G401.6 (cell line): ENCODE measurements around the gene ANKHD1.

Source experiments
- FAIRE-seq: peaks from 2 replicates; lab custom pipeline; 2012; peaks lifted over from hg19 to GRCh38; lab: Jason Lieb, UNC

ANKHD1 gene

DNA sequence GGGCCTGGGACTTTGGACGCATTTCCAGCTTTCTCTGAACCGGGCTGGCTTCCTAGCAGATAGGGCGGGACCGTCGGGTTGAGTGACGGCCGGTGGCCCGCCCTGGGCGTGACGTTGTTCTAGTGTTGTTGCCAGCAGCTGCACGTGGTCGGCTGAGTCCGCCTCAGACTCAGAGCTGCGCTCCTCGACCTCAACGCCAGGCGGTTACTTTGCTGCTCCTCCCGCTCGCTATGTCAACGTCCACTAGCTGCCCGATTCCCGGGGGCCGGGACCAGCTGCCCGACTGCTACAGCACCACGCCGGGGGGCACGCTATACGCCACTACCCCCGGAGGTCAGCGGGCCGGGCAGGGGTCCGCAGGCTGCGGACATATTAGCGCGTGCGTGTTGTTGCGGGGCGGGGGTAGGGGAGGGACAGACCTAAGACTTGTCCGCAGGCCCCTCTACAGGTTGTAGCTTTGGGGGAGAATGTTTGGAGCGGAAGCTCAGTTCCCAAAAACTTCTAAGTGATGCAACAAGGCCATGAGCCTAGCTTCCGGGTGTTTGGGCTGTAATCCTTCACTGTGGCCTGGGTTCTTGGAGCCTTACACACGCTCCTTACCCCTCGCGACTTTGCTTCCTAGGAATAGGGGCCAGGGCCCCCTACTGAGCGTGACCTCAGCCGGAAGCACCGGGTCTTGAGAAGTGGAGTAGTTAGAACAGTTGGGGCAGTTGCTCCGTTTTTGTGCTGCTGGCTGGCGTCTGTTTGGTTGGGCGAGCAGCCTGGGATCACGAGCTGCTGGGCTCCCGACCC is 146.1 kb downstream of the ANKHD1 start, which contains the start of gene EIF4EBP3:
Gene EIF4EBP3 (plus strand): TSS at position 155 of the 792 bp plus-strand sequence. CDS start 76 bp downstream, at position 231.
- FAIRE-seq: no peak

DNA sequence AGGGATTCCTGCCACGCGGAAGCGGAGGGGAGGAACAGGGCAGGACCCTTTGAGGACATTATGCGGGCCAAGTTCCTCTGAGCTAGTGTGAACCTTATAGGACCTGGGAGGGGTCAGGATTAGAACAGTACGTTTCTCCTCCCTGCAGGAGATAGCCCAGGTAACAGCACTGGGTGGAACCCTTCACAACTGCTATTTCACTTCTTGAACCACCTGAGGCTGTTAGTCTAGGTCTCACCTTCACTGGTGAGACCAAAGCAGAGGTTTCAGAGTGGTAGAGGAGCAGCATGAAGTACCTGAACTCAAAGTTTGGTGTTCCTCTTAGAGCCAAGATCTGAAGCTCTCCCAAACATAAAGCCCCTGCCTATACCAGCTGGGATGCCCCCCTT is 146.7 kb downstream of the ANKHD1 start:
- FAIRE-seq: no peak

DNA sequence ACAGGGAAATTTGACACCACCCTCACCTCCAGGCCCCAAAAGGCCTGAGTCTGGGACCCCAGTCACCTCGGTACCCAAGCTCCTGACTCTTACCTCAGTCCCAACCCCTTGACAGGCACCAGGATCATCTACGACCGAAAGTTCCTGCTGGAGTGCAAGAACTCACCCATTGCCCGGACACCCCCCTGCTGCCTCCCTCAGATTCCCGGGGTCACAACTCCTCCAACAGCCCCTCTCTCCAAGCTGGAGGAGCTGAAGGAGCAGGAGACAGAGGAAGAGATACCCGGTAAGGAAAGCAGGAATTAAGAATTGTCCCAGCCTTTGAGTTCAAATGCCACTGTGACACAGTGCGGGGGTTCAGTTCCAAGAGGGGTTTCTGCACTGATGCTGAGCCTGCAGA is 147.2 kb downstream of the ANKHD1 start:
- FAIRE-seq: no peak

DNA sequence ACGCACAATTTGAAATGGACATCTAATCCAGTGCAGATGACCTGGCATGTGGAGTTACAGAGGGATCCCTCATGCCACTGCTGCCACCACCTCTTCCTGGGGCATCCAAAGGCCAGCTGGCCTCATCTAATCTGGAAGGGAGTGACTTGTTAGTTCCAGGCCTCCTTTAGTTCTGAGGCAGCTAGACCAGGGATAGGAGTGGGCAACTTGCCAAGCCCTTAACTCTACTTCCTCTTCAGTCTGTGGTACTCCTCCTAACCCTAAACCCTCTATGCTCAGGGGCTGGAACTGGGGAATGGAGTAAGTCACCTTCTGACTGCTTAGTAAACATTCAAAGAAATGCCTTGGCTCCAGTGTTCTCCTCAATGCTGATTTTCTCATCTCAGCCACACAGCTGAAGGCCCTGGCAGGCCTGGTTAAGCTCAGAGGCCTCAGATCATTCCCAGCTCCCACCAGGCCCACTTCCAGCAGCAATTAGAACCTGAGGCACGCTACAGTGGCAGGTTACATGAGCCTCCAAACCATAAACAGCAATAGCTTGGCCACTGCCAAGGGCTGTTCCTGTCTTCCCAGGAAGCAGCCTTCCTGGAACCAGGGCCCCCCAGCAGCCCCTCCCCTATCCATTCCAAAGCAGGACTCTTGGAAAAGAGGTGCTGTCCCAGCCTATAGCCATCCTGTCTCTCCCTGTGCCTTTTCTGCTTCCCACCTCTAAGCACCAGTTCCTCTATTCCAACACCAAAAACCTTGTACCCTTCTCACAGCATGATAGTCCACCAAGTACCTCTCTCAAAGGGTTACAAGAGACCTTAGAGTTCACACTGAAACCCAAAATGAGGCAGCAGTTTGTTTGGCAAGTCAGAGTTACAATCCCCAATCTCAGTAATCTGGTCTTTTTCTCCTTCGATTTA is 147.9 kb downstream of the ANKHD1 start:
- FAIRE-seq: no peak

DNA sequence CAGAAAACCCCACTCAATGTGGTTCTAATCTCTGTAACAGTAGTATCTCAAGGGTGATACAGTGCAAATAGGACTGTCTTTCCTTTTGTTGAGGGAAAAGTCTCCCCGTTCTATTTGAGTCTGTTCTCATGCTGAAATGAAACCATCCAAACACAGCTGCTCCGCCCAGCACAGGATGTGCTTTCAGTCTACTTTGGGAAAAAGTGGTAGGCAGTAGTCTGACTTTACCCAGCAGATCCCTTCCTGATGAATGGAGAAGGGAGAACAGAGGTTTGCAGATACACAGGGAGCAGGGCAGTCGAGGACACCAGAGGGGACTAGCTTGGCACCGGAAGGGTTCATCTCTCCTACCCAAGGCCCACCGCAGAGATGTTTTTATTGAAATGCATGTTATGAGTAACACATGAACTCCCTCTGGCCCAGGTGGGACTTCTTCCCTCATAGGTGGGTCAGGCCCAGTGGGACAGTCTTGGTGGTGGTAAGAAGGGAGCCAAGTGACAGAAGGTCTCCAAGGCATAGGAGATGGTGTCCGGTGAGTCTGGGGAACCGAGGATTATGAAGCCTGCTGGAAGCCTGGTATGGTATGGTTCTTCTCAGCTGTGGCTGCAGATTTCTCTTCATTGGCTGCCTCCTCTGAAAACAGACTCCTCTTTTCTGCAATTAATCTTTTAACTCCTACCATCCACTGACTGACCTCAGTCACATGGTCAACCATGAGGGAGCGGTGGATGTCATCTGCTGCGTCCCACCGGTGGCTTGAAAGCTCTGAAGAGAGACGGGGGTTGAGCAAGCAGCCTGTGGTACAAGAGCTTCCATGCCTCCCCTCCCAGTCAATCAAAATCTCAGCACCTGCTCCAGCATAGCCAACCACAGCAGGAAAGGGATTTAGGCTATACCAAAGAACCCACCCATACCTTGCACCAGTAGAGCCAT is 148.8 kb downstream of the ANKHD1 start:
- no peak for FAIRE-seq

DNA sequence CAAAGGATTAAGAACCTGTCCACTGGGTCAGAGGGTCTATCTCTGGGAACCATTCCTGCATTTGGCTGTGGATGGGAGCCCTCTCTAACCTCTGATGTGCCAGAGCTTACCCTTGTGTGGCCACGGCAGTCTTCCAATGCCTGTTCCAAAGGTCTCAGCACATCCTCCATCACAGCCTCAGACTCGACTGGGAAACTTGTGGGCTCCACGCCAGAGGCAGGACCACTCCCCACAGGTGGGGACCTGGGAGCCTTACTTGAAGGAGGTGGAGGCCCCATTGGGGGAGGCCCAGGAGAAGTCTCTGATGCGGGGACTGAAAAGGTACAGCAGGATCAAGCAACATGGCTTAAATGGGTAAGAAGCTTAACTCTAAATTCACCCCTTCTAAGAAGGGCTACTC is 150.2 kb downstream of the ANKHD1 start:
- no peak for FAIRE-seq

DNA sequence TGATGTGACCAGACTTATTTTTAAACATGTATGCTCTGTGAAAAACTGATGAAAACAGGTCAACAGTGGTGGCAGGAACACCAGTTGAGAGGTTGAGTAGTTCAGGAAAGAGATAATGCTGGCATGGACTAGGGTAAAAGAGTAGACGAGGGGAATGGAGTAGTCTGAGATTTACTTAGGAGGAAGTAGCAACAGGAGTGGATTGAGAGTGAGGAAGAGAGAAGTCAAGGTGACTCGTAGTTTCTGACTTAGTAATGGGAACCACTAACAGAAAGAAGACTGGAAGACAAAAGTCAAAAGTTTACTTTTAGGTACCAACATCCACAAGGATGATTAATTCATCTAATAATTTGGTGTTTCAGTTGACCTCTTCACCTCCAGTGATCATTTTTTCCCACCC is 152.0 kb downstream of the ANKHD1 start:
- FAIRE-seq: no peak

DNA sequence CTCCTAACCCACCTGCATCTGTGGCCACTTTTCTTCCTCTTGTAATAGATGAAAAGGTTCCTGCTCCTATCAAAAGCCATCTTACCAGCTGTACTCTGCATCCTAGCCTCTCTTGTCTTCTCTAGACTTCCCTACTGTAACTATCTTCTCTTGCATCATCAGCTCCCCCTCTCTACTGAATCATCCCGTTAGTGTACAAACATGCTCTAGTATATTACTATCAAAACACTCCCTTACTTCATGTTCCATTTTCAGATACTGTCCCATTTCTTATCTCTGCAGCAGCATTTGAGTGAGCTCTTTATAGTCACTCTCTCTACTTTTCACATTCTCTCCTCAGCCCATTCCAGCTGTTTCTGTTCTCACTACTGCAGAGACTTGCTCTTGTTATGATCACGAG is 152.8 kb downstream of the ANKHD1 start:
- FAIRE-seq: no peak

DNA sequence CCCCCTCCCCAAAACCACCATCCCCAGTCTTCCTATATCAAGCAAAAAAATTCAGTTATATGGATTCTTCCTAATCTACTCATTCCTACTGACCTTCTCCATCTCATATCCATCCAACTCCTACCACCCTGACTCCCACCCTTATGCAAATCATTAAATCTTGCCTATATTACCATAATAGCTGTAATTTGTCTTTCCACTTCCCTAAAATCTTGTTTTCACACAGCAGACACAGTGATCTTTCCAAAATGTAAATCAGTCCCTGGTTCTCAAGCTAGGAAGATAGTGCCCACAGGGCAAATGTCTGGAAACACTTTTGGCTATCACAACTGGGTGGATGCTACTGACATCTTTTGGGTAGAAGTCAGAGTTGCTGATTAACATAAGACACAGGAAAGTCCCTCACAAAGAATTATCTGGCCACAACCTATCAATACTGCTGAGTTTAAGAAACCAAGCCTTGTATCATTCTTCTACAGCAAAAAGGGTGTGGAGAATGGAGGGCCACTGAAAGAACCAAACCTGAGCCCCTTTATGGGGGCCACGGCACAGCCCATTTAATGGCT is 154.2 kb downstream of the ANKHD1 start:
- no peak for FAIRE-seq

DNA sequence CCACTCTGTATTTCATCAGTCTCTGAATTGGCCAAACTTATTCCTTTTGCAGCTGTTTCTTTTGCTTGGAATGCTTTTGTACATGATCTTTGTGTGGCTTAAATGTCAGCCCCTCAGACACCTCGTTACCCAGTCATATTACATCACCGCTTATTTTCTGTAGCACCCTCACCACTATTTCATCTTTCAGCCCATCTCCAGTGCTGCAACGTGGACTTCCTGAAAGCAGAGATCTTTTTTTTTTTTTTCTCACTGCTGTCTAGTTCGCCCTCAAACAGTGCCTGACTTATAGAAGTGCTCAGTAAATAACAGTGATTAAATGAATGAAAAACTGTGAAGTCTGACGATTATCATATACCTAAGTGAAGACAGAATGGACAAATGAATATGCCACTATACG is 154.8 kb downstream of the ANKHD1 start:
- FAIRE-seq: no peak

DNA sequence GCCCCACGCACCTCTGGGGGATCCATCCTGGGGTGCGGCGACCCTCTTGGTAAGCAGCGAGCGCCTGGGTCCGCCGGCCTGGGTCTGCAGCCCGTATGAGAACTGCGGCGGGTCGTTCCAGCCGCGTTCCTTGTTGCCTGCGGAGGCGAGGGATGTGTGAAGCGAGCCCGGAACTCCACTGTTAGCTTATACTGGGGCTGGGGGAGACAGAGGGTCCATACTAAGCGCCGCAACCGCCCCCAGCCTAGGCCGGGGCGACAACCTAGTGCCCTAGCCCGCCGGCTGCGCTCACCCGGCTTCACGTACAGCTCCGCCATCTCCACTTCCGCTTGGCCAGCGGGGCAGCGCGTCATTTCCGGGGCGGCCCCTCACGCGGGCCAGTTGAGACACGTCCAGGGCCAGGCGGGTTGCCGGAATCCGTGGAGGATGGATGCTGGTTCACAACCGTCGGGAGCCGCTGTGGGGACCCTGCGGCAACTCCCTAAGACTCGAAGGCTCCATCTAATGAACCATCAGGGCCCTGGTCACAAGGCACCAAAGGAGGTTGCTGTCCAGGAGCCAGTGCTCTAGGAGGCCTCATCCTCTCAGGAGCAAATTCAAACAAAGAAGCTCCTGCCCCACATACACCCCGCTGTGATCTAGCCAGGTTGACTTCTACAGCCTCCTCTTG is 155.6 kb downstream of the ANKHD1 start, which contains the start of gene SRA1:
Gene SRA1 (minus strand): TSS at position 338 of the 670 bp plus-strand sequence. CDS start 21 bp downstream, at position 317.
- FAIRE-seq: peak; percentile 13

DNA sequence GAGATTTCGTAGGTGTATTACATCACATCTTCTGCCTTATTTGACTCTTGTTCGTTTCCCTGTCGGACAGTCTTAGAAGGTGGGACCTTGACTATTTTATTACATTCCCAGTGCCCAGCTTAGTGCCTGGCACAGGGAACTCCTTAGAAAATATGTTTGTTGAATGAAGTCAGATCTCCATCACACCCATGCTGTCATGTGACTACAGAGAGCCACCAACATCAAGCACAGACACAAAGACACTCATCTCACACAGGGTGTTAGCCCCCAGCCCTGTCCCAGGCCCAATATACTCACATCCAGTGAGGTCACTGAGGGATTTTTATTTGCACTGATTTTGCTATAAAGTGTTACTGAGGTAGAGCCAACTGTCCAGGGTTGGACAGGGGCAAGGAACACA is 156.3 kb downstream of the ANKHD1 start:
- FAIRE-seq: no peak

DNA sequence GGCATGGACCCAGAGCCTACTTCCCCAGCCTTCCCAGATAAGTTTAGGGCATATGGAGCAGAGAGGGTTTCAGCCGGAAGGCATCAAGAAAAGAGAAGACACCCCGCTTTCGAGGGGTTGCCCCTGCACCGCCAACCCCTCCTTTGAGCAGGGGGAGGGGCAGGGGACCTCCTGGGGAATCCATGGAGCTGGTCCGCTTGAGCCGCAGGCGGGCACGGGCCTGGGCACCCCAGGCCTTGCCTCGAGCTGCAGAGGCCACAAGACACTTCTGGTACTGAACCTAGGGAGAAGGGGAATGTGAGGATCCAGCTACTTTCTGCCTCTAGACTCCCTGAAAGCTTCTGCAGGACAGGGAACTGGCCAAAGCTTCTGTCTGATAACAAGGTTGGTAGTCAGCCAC is 156.9 kb downstream of the ANKHD1 start:
- FAIRE-seq: no peak

DNA sequence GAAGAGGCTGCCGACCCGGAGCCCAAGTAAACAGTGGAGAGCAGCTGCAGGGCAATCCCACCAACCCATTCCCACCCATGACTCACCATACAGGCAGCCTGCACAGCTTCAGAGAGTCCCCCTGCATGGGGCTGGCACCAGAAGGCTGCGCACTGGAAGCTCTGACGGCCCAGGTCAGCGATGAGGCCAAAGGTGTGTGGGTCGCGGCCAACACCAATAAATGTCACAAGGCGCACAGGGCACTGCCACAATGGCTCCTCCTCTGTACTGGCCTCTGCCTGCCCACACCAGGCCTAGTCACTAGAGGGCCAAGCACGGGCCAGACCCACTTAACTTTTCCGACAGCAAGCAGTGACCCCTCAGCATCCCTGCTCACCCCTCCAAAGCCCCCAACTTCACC is 158.6 kb downstream of the ANKHD1 start:
- no peak for FAIRE-seq

DNA sequence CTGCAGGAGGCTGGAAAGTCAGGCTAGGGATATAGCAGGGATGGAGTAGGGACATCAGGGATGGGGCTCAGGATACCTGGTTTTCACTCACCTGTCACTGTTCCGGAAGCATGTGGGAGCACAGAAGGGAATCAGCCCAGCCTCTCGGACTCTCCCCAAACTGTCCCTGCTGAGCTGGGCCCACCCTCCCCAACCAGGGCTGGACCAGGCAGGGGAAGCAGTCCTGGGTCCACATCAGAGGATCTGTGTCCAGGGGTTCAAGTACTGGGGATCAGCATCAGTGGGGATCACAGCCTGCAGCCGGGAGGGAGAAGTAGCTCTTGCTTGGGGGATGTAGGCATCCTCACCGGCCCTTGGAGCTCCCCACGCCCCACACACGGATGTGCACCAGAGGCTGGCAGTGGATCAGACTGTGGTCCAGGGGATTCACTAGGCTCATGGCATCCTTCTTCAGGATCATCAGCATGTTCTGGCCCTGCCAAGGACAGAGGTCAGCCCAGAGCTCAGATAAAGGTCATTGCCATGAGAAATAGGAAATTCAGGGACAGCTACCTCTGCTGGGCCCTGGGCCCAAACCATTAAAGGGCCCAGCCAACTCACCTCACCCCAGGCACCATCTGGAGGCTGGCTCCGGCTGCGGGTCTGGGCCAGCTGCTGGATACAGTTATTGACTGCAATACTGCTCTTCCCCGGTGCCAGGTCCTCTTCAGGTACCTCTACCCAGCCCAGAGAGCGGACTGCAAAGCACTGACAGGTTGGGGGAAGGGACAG is 160.3 kb downstream of the ANKHD1 start:
- no peak for FAIRE-seq

DNA sequence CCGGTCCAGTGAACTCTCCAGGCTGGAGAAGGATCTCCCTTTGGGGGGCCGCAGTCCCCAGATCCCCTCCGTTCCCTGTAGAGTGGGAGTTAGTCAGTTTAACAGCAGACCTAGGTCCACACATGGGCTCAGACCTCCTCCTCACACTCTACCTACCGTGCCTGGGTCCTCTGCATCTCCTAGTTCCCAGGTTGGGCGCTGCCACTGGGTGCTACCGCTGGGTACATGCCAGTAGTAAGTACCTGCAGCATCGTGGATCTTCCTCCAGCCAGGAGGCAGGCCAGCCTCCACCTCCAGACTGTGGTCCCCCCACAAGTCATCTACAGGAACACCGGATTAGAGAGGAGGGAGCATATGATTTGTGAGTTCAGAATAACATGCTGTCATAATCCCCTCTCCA is 162.0 kb downstream of the ANKHD1 start:
- FAIRE-seq: no peak

DNA sequence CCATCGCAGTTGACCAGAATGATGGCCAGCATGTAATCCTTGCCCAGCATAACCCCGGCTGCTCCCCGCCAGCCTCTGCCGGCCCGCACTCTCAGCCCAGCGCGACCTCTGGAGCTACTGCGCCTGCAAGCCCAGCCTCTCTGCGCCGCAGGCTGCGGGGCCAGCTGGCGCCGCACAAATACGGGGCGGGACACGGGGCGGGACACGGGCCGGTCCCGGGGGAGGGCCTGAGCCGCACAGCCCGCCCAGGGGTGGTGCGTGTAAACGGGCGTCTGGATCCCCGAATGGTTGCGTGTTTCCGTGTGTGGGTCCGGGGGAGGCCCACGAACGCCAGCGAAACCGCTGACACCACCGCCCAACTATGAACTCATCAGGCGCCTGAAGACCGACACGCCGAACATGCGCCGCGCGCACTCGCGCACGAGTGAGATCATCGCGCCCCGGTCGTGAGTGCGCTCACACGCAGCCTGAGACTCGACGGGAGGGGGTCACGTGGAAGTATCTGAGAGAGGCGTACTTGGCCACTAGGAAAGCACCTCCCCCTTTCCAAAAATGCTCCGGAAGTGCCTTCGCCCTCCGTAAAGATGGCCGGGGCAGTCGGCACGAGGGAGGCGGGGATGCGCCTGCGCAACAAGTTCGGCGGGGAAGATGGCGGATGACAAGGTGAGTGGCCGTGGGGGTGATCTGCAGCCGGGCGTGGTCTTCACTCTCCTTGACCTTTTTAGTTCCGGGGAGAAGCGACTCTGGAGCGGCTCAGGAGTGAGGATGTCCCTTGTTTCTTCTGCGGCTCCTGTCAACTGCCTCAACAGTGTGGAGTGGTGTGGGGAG is 162.8 kb downstream of the ANKHD1 start, which contains the start of the genes APBB3 and SLC35A4:
Gene APBB3 (minus strand): TSS at position 403 of the 828 bp plus-strand sequence. CDS start 353 bp downstream, at position 50.
Gene SLC35A4 (plus strand): TSS at position 633 of the 828 bp plus-strand sequence. CDS start 2,342 bp downstream, outside the sequence.
- FAIRE-seq: peak; percentile 92

DNA sequence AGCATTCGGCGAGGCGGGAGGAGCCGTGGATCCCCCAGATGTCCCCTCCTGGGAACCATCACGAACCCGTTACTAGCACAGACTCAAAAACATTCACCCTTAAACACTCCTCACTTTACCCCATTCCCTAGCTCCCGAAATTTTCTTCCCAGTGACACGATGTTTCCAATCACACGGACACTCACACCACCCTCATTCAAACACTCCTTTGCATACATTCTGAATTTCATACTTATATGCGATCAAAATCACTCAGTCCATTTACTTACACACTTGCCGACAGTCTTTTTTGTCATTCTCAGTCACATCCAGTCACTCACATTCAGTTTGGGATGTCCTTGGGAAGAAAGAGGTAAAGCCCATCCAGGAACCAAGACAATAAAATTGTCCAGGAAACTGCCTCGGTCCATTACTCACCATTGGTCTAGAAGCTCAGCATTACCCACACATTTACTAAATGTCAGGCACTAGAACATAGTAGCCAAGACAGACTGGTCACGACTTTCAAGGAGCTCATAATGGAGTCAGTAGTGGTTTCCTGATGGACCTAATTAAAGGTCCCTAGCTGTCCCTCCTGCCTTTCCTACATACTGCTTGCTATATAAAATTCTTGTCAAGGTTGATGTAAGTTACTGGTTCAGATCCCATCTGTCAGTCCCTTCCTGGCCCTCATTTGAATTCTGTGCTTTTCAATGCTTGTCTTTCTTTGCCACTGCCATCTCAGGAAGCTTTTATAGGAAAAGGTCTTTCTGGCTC is 163.6 kb downstream of the ANKHD1 start:
- no peak for FAIRE-seq

DNA sequence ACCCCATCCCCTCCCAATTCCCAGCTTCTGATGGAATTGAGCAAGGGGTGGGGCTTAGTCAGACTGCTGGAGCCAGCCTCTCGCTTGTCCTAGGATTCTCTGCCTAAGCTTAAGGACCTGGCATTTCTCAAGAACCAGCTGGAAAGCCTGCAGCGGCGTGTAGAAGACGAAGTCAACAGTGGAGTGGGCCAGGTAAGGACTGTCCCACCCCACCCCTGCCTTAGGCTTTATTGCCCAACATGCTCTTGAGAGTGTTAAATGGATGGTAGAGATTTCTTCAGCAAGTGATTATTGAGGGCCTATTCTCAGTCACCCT is 164.1 kb downstream of the ANKHD1 start:
- FAIRE-seq: no peak
